ENCODE data around the gene TFDP2.

GRCh38 chr3:141921316-141921715 is 228.0 kb downstream of the TFDP2 start:
- TF ChIP-seq POLR2A (IDR thresholded peaks at IDR 0.05; ENCODE audit: low read depth, low read length) (no peak), POLR2AphosphoS5 (IDR thresholded peaks at IDR 0.05; ENCODE audit: low read depth, low read length) (no peak), POU2F2 (IDR thresholded peaks at IDR 0.05; ENCODE audit: low read depth, low read length) (no peak), TAF1 (IDR thresholded peaks at IDR 0.05; ENCODE audit: low read depth, low read length) (no peak), SPI1 (IDR thresholded peaks at IDR 0.05; ENCODE audit: low read depth, low read length) (no peak)

All from GM12891 (cell line).